ENCODE measurements around the gene CDK3. TPM values are rescaled to one million over a fixed set of nuclear protein-coding genes. Genes with fewer than 3 reads are reported as not detected.
"Not testable (repeated sequence)": the region's sequence is repeated elsewhere in the genome, so short reads cannot be mapped to it uniquely, and the experiment has no call there.

The CDK3 gene
- total RNA-seq, 1 donor from 2014 or later, result 7.6 TPM

- intact Hi-C loops (cut with micrococcal nuclease), result no loop called here
These were observed 36.0 kb downstream of the CDK3 start for GRCh38 chr17:76036497-76037261.

DNA sequence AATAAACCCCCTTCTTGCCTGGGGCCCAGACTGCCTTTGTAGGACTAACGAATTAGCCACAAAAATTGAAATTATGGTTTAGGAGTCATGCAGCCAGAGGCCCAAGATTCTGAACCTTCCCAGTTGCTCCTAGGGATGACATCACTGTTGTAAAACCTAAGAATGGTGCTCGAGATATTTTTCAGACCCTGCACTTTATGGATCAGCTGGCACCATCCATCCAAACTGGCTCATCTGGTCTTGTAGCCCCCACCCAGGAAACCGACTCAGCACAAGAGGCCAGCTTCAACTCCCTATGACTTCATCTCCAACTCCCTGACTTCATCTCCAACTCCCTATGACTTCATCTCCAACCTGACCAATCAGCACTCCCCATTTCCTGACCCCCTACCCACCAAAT is 37.4 kb downstream of the CDK3 start:
- intact Hi-C loops (cut with micrococcal nuclease), result no loop called here

DNA sequence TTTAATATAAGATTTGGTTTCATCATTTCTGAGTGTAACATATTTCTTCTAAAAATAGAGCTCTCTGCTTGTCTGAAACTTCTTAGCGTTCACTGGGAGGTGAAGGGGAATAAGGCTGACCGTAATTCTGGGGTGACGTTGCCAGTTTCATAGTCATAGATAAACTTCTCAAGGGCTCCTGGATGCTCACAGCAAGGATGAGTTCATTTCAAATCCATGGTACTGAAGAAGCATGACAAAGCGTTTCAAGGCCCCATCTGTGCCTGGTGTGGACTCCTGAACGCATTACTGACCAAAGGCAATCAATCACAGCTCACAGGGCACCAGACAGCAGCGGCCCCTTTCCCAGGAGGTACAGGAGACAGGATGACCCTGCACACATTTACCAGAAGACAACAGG is 38.5 kb downstream of the CDK3 start:
- intact Hi-C loops (cut with micrococcal nuclease), result no loop called here

DNA sequence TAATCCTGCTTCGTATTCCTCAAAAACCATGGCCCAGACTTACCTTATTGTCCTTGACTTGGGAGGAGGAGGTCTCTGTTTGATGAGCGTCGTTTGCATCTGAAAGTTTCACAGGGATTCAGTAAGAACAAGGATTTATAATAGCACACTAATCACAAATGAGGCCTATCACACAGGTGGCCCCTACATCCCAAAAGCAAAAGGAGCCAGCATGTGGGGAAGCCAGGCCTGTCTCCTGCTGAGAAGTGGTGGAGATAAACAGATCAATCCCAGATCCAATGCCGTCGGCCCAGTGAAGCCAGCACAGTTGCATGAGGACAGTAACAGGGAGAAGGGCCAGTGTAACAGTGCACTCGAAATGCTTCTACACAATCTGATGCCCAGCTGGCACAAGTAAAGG is 39.7 kb downstream of the CDK3 start:
- intact Hi-C loops (cut with micrococcal nuclease), result no loop called here

DNA sequence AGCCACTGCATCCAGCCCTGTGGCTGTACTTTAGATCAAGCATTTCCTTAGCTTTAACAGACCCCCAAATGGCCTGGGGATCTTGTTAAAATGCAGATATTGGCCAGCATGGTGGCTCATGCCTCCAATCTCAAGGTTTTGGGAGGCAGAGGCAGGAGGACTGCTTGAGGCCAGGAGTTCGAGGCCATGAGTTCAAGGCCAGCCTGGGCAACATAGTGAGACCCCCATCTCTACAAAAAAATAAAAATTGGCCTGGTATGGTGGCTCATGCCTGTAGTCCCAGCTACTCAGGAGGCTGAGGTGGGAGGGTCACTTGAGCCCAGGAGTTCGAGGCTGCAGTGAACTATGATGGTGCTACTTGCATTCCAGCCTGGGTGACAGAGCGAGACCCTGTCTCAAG is 42.2 kb downstream of the CDK3 start:
- intact Hi-C loops (cut with micrococcal nuclease), result not testable (repeated sequence)

DNA sequence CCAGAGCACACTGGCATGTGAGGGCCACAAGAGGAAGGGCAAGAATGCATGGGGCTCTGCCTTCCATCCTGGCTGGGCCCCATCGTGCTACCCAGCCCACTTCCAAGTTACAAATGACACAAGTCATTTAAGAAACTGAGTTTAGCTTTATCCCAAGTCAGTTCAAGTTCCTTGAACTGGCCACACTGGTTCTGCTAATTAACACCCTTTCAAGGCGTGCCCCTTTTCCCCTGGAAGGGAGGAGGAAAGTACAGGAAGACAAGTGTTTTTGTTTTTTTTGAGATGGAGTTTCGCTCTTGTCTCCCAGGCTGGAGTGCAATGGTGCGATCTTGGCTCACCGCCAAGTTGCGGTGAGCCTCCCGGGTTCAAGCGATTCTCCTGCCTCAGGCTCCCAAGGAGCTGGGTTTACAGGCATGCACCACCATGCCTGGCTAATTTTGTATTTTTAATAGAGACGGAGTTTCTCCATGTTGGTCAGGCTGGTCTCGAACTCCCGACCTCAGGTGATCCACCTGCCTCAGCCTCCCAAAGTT is 43.9 kb downstream of the CDK3 start:
- intact Hi-C loops (cut with micrococcal nuclease), result not testable (repeated sequence)

DNA sequence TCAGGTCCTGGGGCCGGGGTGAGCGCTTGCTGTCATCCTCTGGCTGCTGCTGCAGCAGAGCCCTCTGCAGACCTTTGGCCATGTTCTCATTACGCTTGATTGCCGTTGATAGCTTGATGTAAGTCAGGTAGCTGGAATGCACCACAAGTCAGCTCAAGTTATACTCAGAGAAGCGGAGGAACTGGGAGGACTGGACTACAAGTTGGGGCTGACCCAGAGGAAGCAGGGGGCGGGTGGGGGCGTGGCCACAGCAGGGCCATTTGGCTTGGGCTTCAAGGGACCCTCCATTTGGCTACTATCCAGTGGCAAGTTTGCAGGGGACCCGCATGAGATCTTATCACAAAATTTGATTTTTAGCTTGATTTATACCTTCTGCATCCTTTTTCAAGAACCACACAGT is 45.4 kb downstream of the CDK3 start:
- intact Hi-C loops (cut with micrococcal nuclease), result no loop called here

DNA sequence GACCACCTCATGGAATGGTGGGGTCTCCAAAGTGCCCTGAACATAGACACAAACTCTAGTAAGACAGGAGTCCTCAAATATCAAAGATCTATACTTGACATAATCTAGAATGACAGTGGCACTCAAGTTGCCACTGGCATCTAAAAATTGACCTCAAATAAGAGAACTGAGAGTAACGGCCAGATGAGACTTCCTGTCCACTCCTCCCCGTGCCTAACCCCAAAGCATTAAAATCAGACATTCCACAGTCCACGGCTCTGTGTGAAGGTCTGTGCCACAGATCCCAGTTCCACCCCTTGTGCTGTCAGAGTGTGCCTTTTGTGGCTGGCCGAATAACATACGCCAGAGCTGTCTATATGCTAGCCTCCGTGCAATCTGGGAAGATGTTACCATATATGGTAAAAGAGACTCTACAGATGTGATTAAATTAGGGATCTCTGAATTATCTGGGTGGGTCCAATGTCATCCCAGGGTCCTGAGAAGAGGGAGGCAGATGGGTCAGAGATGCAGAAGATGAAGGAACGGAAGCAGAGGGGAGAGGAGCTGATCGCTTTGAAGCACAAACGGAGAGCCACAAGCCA is 47.5 kb downstream of the CDK3 start:
- intact Hi-C loops (cut with micrococcal nuclease), result no loop called here

GRCh38 chr17:76048711-76049110 is 48.1 kb downstream of the CDK3 start:
- intact Hi-C loops (cut with micrococcal nuclease), result no loop called here

GRCh38 chr17:76049239-76049638 is 48.6 kb downstream of the CDK3 start:
- intact Hi-C loops (cut with micrococcal nuclease), result no loop called here

DNA sequence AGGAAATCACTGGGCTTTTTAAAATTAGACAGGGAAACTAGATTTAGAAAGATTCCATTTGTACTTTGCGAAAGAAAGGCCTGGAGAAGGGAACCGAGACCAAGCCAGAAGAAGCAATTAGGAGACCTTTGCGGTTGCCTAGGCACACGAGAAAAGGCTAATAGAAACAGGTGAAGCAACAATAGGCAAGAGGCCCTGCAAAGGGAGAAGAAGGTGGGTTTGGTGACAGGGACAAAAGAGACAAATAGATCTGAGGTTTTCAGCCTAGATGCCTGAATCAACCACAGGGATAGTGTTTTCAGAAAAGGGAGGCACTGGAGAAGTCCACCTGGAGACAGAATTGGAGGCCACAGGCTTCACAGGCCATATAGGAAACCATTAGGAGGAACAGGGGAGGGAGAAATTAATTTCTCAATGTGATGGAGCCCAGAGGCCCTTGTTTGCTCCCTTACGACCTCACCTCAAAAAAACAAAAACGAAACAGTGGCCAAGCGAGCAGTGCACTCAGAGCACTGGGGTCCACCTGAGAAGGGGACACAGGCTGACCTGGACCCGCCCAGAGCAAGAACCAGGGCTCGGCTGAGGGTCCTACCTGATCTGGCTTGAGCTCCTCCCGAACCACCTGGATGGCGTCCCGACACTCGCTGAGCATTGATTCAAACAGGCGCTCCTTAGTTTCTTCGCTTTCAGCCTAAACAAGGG is 49.3 kb downstream of the CDK3 start:
- intact Hi-C loops (cut with micrococcal nuclease), result no loop called here

GRCh38 chr17:76050538-76051467 is 50.1 kb downstream of the CDK3 start:
- intact Hi-C loops (cut with micrococcal nuclease), result no loop called here

GRCh38 chr17:76051561-76051960 is 50.9 kb downstream of the CDK3 start:
- intact Hi-C loops (cut with micrococcal nuclease), result no loop called here

- intact Hi-C loops (cut with micrococcal nuclease), result no loop called here
These were observed 52.8 kb downstream of the CDK3 start for GRCh38 chr17:76053246-76054111.

GRCh38 chr17:76054112-76054476 is 53.4 kb downstream of the CDK3 start:
- intact Hi-C loops (cut with micrococcal nuclease), result no loop called here

Other genes starting within 250 kb of the CDK3 start
- gene GALK1, start 235.7 kb upstream of the CDK3 start, total RNA-seq, result 40.4 and 41.4 TPM in 2 replicates
- 33.0 and 33.7 TPM in 2 replicates for gene UNK, start 216.0 kb upstream of the CDK3 start, total RNA-seq
- gene UNC13D, start 156.5 kb upstream of the CDK3 start, total RNA-seq, result 203 and 219 TPM in 2 replicates
- gene WBP2, start 145.5 kb upstream of the CDK3 start, total RNA-seq, result 82.4 and 90.1 TPM in 2 replicates
- gene TRIM47, start 122.3 kb upstream of the CDK3 start, total RNA-seq, result 26.4 and 26.5 TPM in 2 replicates
- gene TRIM65, start 103.9 kb upstream of the CDK3 start, total RNA-seq, result 32.7 and 35.4 TPM in 2 replicates
- 104 and 105 TPM in 2 replicates for gene MRPL38, start 96.0 kb upstream of the CDK3 start, total RNA-seq
- 21.0 and 22.2 TPM in 2 replicates for gene FBF1, start 59.8 kb upstream of the CDK3 start, total RNA-seq
- gene ACOX1, start 21.7 kb upstream of the CDK3 start, total RNA-seq, result 35.9 and 38.1 TPM in 2 replicates
- gene TEN1, start 21.6 kb upstream of the CDK3 start, total RNA-seq, result 16.6 and 16.9 TPM in 2 replicates
- gene EVPL, start 26.5 kb downstream of the CDK3 start, total RNA-seq, result 0.02 and 0.07 TPM in 2 replicates
- gene SRP68, start 71.7 kb downstream of the CDK3 start, total RNA-seq, result 110 and 111 TPM in 2 replicates
- gene GALR2, start 73.9 kb downstream of the CDK3 start, total RNA-seq, result 0.78 and 0.86 TPM in 2 replicates
- 1.0 TPM in 1 of 2 replicates, not detected in the other for gene ZACN, start 78.3 kb downstream of the CDK3 start, total RNA-seq
- 153 TPM in 2 replicates for gene EXOC7, start 102.9 kb downstream of the CDK3 start, total RNA-seq
- 0.22 and 0.32 TPM in 2 replicates for gene FOXJ1, start 140.4 kb downstream of the CDK3 start, total RNA-seq
- gene RNF157, start 239.6 kb downstream of the CDK3 start, total RNA-seq, result 104 and 107 TPM in 2 replicates